Measurements from ENCODE around the gene ZFAND3. TPM values are rescaled to one million over a fixed set of nuclear protein-coding genes. Genes with fewer than 3 reads are reported as not detected.

ZFAND3 gene
- total RNA-seq, 1 donor from 2014 or later: 56.3 TPM

DNA sequence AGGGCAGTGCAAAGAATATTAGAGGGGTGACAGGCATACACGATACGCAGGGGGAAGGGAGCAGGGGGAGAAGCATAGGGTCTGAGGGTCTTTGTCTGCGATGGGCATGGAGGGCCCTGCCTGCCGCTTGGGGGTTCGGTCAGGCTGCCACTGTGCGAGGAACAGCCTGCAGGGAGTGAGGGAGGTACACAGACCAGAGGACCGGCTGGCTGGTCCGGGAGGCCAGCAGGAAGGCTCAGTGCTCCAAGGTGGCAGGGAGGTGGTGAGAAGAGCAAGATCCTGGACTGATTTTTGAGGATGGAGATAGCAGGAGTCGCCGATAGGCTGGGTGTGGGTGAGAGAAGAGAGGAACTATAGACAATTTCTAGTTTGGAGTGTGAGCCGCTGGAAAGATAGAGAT lies 338.4 kb downstream of the ZFAND3 start:
- Mint-ChIP-seq H3K9me3 (no peaks in the 10 kb centered on the region), H3K27ac (no peak overlapping the region), H3K4me3 (no peak overlapping the region), H3K27me3 (no peaks in the 10 kb centered on the region), H3K4me1 (no peaks in the 10 kb centered on the region), H3K36me3 (ENCODE audit: low read depth) (peaks cover 31% of the 10 kb centered on the region)
- ATAC-seq (ENCODE audit: low read depth) (no peak), DNase-seq (no peak)
- TF ChIP-seq CTCF (IDR thresholded peaks at IDR 0.05): no peak
- ChIA-PET POLR2A (no interaction called here), CTCF (no interaction called here)
- intact Hi-C loops (cut with micrococcal nuclease): no loop called here

- Mint-ChIP-seq H3K9me3 (no peaks in the 10 kb centered on the region), H3K27me3 (no peaks in the 10 kb centered on the region), H3K27ac (no peak overlapping the region), H3K36me3 (ENCODE audit: low read depth) (peaks cover 24% of the 10 kb centered on the region), H3K4me3 (no peak overlapping the region), H3K4me1 (no peaks in the 10 kb centered on the region)
- DNase-seq (no peak), ATAC-seq (ENCODE audit: low read depth) (no peak)
- TF ChIP-seq CTCF (IDR thresholded peaks at IDR 0.05): no peak
- CTCF ChIA-PET: no interaction called here
- POLR2A ChIA-PET: no interaction called here
- intact Hi-C loops (cut with micrococcal nuclease): no loop called here
These were observed 339.3 kb downstream of the ZFAND3 start for GRCh38 chr6:38158762-38159350.

- DNase-seq: no peak
- CTCF ChIA-PET: no interaction called here
- Mint-ChIP-seq H3K36me3 (ENCODE audit: low read depth) (peaks cover 24% of the 10 kb centered on the region), H3K4me3 (no peak overlapping the region), H3K9me3 (no peaks in the 10 kb centered on the region), H3K4me1 (no peaks in the 10 kb centered on the region), H3K27ac (no peak overlapping the region), H3K27me3 (no peaks in the 10 kb centered on the region)
- no peak for ATAC-seq (ENCODE audit: low read depth)
- TF ChIP-seq CTCF (IDR thresholded peaks at IDR 0.05): no peak
- POLR2A ChIA-PET: no interaction called here
- intact Hi-C loops (cut with micrococcal nuclease): no loop called here
These were observed 340.1 kb downstream of the ZFAND3 start for GRCh38 chr6:38159596-38159995.

GRCh38 chr6:38160831-38161230 lies 341.3 kb downstream of the ZFAND3 start:
- TF ChIP-seq CTCF (IDR thresholded peaks at IDR 0.05): no peak
- intact Hi-C loops (cut with micrococcal nuclease): no loop called here
- H3K27ac Mint-ChIP-seq: no peak overlapping the region
- H3K36me3 Mint-ChIP-seq (ENCODE audit: low read depth): peaks cover 19% of the 10 kb centered on the region
- ChIA-PET CTCF (no interaction called here), POLR2A (no interaction called here)
- no peaks in the 10 kb centered on the region for H3K4me1 Mint-ChIP-seq
- H3K27me3 Mint-ChIP-seq: no peaks in the 10 kb centered on the region
- no peaks in the 10 kb centered on the region for H3K9me3 Mint-ChIP-seq
- DNase-seq (no peak), ATAC-seq (ENCODE audit: low read depth) (no peak)
- H3K4me3 Mint-ChIP-seq: no peak overlapping the region

GRCh38 chr6:38161331-38161730 lies 341.8 kb downstream of the ZFAND3 start:
- POLR2A ChIA-PET: no interaction called here
- DNase-seq: no peak
- no peaks in the 10 kb centered on the region for H3K4me1 Mint-ChIP-seq
- H3K9me3 Mint-ChIP-seq: no peaks in the 10 kb centered on the region
- peaks cover 19% of the 10 kb centered on the region for H3K36me3 Mint-ChIP-seq (ENCODE audit: low read depth)
- no peak for ATAC-seq (ENCODE audit: low read depth)
- TF ChIP-seq CTCF (IDR thresholded peaks at IDR 0.05): no peak
- intact Hi-C loops (cut with micrococcal nuclease): no loop called here
- CTCF ChIA-PET: no interaction called here
- H3K4me3 Mint-ChIP-seq: no peak overlapping the region
- no peak overlapping the region for H3K27ac Mint-ChIP-seq
- H3K27me3 Mint-ChIP-seq: no peaks in the 10 kb centered on the region
